ENCODE data around the gene METRN.
A peak's percentile ranks its signal among the peaks of the same experiment; 100 is the strongest.
"Not testable (repeated sequence)": the region's sequence is repeated elsewhere in the genome, so short reads cannot be mapped to it uniquely, and the experiment has no call there.

METRN gene

GRCh38 chr16:678209-678857 lies 36.6 kb upstream of the METRN start:
- DNase-seq, result no peak

GRCh38 chr16:678858-679813 lies 35.8 kb upstream of the METRN start:
- DNase-seq, result peak; percentile 55

GRCh38 chr16:679814-680624 lies 34.9 kb upstream of the METRN start, which contains the start of gene STUB1:
Gene STUB1, plus strand, starts transcription at chr16:680410. Its CDS starts 116 bp downstream, at chr16:680526.
- DNase-seq, result peak; percentile 88

- no peak for DNase-seq
Measured at GRCh38 chr16:680625-680945, 34.3 kb upstream of the METRN start.

GRCh38 chr16:680967-681745 lies 33.8 kb upstream of the METRN start:
- no peak for DNase-seq

GRCh38 chr16:681746-682427 lies 33.0 kb upstream of the METRN start:
- no peak for DNase-seq

GRCh38 chr16:682493-683395 lies 32.2 kb upstream of the METRN start:
- no peak for DNase-seq

GRCh38 chr16:683396-684070 lies 31.4 kb upstream of the METRN start:
- DNase-seq, result no peak

GRCh38 chr16:684071-684794 lies 30.7 kb upstream of the METRN start, which contains the start of gene JMJD8:
Gene JMJD8, minus strand, starts transcription at chr16:684334. Its CDS starts 15 bp downstream, at chr16:684319.
- peak; percentile 97 for DNase-seq

GRCh38 chr16:684961-685696 lies 29.8 kb upstream of the METRN start:
- DNase-seq, result no peak

- no peak for DNase-seq
Measured at GRCh38 chr16:685967-686366, 29.0 kb upstream of the METRN start.

- no peak for DNase-seq
Measured at GRCh38 chr16:686459-687260, 28.3 kb upstream of the METRN start.

- DNase-seq, result no peak
Measured at GRCh38 chr16:687499-687898, 27.4 kb upstream of the METRN start.

GRCh38 chr16:689175-689897 lies 25.6 kb upstream of the METRN start:
- DNase-seq, result no peak

GRCh38 chr16:691242-691641 lies 23.7 kb upstream of the METRN start:
- not testable (repeated sequence) for DNase-seq

- DNase-seq, result no peak
Measured at GRCh38 chr16:692356-693108, 22.4 kb upstream of the METRN start.
